HepG2 (cell line): Measurements from ENCODE around the gene YPEL3. TPM values are rescaled to one million over a fixed set of nuclear protein-coding genes. Genes with fewer than 3 reads are reported as not detected.

Source experiments
- BRD4 ChIP-seq: sonication (generic); formaldehyde crosslinking; IDR thresholded peaks from 2 replicates; pipeline ENCODE4 v1.4.0; 2020; ENCODE audit warnings: missing genetic modification reagents
- FOXA3 ChIP-seq: IDR thresholded peaks from 2 replicates; pipeline ENCODE4 v1.6.1; 2016; ENCODE audit warnings: missing genetic modification reagents, missing compliant biosample characterization
- HOXA5 ChIP-seq: sonication (generic); formaldehyde crosslinking; IDR thresholded peaks from 2 replicates; pipeline ENCODE4 v1.4.0; 2020; ENCODE audit warnings: missing genetic modification reagents
- KLF13 ChIP-seq: sonication (generic); formaldehyde crosslinking; IDR thresholded peaks from 2 replicates; pipeline ENCODE4 v1.4.0; 2020; ENCODE audit warnings: mild to moderate bottlenecking, missing genetic modification reagents
- MAFF ChIP-seq: IDR thresholded peaks from 2 replicates; pipeline ENCODE4 v1.6.1; 2011; ENCODE audit warnings: low read depth, low read length, improper control_type of control experiment
- MIER2 ChIP-seq: IDR thresholded peaks from 2 replicates; pipeline ENCODE4 v1.6.1; 2016; ENCODE audit warnings: missing biosample characterization, missing genetic modification reagents
- MIXL1 ChIP-seq: IDR thresholded peaks from 2 replicates; pipeline ENCODE4 v1.6.1; 2016
- MTA1 ChIP-seq: sonication (generic); formaldehyde crosslinking; IDR thresholded peaks from 2 replicates; pipeline ENCODE4 v1.4.0; 2020; ENCODE audit warnings: missing genetic modification reagents, mild to moderate bottlenecking, borderline replicate concordance
- NFATC3 ChIP-seq: sonication (generic); formaldehyde crosslinking; IDR thresholded peaks from 2 replicates; pipeline ENCODE4 v1.5.1; 2020; ENCODE audit warnings: mild to moderate bottlenecking, missing genetic modification reagents
- POLR2AphosphoS2 ChIP-seq: IDR thresholded peaks from 2 replicates; pipeline ENCODE4 v1.6.1; 2011; ENCODE audit warnings: low read depth, low read length, improper control_type of control experiment
- POLR2G ChIP-seq: fragments of 200-400 bp; formaldehyde crosslinking; IDR thresholded peaks from 2 replicates; pipeline ENCODE4 v1.6.1; 2018; ENCODE audit warnings: mild to moderate bottlenecking, low read depth, low read length, moderate library complexity
- SP4 ChIP-seq: sonication (generic); formaldehyde crosslinking; IDR thresholded peaks from 2 replicates; pipeline ENCODE4 v1.8.1; 2023; ENCODE audit warnings: mild to moderate bottlenecking, missing genetic modification reagents
- SRSF4 ChIP-seq: fragments of 200-400 bp; formaldehyde crosslinking; IDR thresholded peaks from one replicate; pipeline ENCODE4 v1.6.1; 2018; ENCODE audit warnings: mild to moderate bottlenecking, low read depth, low read length, moderate library complexity; ENCODE audit not compliant: poor library complexity, severe bottlenecking
- SYNCRIP ChIP-seq: fragments of 200-400 bp; formaldehyde crosslinking; IDR thresholded peaks from 2 replicates; pipeline ENCODE4 v1.6.1; 2018; ENCODE audit warnings: mild to moderate bottlenecking, low read depth, low read length; ENCODE audit not compliant: insufficient read depth
- ZC3H13 ChIP-seq: sonication (generic); formaldehyde crosslinking; IDR thresholded peaks from 2 replicates; pipeline ENCODE4 v1.8.1; 2023; ENCODE audit warnings: mild to moderate bottlenecking, missing genetic modification reagents, moderate library complexity
- ZKSCAN8 ChIP-seq: IDR thresholded peaks from 2 replicates; pipeline ENCODE4 v1.6.1; 2016; ENCODE audit warnings: borderline replicate concordance, missing genetic modification reagents, missing compliant biosample characterization
- ZNF263 ChIP-seq: sonication (generic); formaldehyde crosslinking; IDR thresholded peaks from 2 replicates; pipeline ENCODE4 v1.4.0; 2020; ENCODE audit warnings: missing genetic modification reagents
- ZNF264 ChIP-seq: sonication (generic); formaldehyde crosslinking; IDR thresholded peaks from 2 replicates; pipeline ENCODE4 v1.4.0; 2020; ENCODE audit warnings: missing genetic modification reagents
- ZNF3 ChIP-seq: IDR thresholded peaks from 2 replicates; pipeline ENCODE4 v1.7.0; 2017; ENCODE audit warnings: inconsistent platforms
- ZNF713 ChIP-seq: sonication (generic); formaldehyde crosslinking; IDR thresholded peaks from 2 replicates; pipeline ENCODE4 v1.4.0; 2020; ENCODE audit warnings: mild to moderate bottlenecking, missing genetic modification reagents
- ZSCAN29 ChIP-seq: sonication (generic); formaldehyde crosslinking; conservative IDR thresholded peaks from 2 replicates; pipeline ENCODE4 v1.4.0; 2020; ENCODE audit warnings: mild to moderate bottlenecking, missing genetic modification reagents
- polyA plus RNA-seq, 8 experiments: library from polyadenylated mRNA; depleted of rRNA in 3 of 8; stranded (reverse) in 7 of 8; unstranded in 1 of 8; fragments of >200 nt; fragmentation: Illumina TruSeq in 4 of 8; extraction: Trizol in 4 of 8; gene quantifications; 2 replicates each; pipeline versions ENCODE4 v1.2.1 to v1.2.3, GENCODE V29; 2011 to 2016; ENCODE audit warnings: low read depth in 4 of 8, missing spikeins in 1 of 8, mixed read lengths in 1 of 8; ENCODE audit not compliant: insufficient read depth in 1 of 8
- total RNA-seq, 5 experiments: library from RNA; depleted of rRNA; stranded (reverse); fragments of >200 nt; fragmentation: Illumina TruSeq; extraction: Trizol; gene quantifications; 2 replicates each; pipeline ENCODE4 v1.2.3, GENCODE V29; 2016; ENCODE audit warnings: low read depth in 1 of 5
- TF ChIP-seq, protein P1 (sequence below): sonication (generic); formaldehyde crosslinking; IDR thresholded peaks from 2 replicates; pipeline ENCODE4 v1.8.0; 2022; ENCODE audit warnings: mild to moderate bottlenecking, missing genetic modification reagents; ENCODE audit not compliant: insufficient replicate concordance
- TF ChIP-seq, protein P2 (sequence below): IDR thresholded peaks from 2 replicates; pipeline ENCODE4 v1.6.1; 2016; ENCODE audit warnings: low read depth, borderline replicate concordance
- TF ChIP-seq, protein P3 (sequence below): sonication (generic); formaldehyde crosslinking; IDR thresholded peaks from 2 replicates; pipeline ENCODE4 v1.5.1; 2020; ENCODE audit warnings: mild to moderate bottlenecking, missing genetic modification reagents, moderate library complexity
- TF ChIP-seq, protein P4 (sequence below): sonication (generic); formaldehyde crosslinking; IDR thresholded peaks from 2 replicates; pipeline ENCODE4 v1.9.0; 2021; ENCODE audit warnings: missing genetic modification reagents, borderline replicate concordance
- TF ChIP-seq, protein P5 (sequence below): sonication (generic); formaldehyde crosslinking; IDR thresholded peaks from 2 replicates; pipeline ENCODE4 v1.4.0; 2020; ENCODE audit warnings: missing genetic modification reagents

Gene YPEL3
- total and polyA plus RNA-seq, 2 of the 13 experiments (the other 11 are each of a cell fraction or from before 2014, with no cell fraction given), result 5.4 to 47.0 TPM

DNA sequence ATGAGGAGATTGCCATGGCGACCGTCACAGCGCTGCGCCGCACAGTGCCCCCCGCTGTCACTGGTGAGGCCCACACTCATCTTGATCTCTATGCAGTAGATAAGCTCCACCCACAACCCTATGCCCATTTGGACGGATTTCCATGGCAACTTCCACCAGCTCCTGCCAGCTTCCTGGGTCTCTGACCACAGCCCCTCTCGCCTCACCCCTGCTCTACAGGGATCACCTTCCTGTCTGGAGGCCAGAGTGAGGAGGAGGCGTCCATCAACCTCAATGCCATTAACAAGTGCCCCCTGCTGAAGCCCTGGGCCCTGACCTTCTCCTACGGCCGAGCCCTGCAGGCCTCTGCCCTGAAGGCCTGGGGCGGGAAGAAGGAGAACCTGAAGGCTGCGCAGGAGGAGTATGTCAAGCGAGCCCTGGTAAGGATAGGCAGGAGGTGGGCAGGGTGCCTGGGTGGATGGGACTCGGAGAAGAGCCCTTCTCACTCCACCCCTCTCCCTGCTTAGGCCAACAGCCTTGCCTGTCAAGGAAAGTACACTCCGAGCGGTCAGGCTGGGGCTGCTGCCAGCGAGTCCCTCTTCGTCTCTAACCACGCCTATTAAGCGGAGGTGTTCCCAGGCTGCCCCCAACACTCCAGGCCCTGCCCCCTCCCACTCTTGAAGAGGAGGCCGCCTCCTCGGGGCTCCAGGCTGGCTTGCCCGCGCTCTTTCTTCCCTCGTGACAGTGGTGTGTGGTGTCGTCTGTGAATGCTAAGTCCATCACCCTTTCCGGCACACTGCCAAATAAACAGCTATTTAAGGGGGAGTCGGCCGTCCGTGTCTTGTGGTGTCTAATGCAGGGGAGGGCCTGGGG lies 26.2 kb downstream of the YPEL3 start (continued):
- TF ChIP-seq MIER2 (CRISPR knock-in tag) (no peak), MTA1 (CRISPR knock-in tag) (0 out of 2 replicates have a peak, but pooled peaks have one; percentile 8), BRD4 (no peak), ZNF264 (no peak), ZNF263 (CRISPR knock-in tag) (no peak), MIXL1 (CRISPR knock-in tag) (no peak), MAFF (no peak), ZSCAN29 (CRISPR knock-in tag) (no peak), SYNCRIP (no peak), NFATC3 (CRISPR knock-in tag) (no peak), ZNF713 (CRISPR knock-in tag) (no peak), FOXA3 (CRISPR knock-in tag) (no peak), ZNF3 (CRISPR knock-in tag) (no peak), ZC3H13 (no peak), SRSF4 (peak; percentile 29), POLR2AphosphoS2 (0 out of 2 replicates have a peak, but pooled peaks have one; percentile 30), KLF13 (CRISPR knock-in tag) (no peak), ZKSCAN8 (CRISPR knock-in tag) (no peak), HOXA5 (CRISPR knock-in tag) (no peak), SP4 (CRISPR knock-in tag) (peak; percentile 18; the same call in 1 of the 2 replicates), POLR2G (peak; percentile 66; the same call in 1 of the 2 replicates)
- TF ChIP-seq, protein P1, sequence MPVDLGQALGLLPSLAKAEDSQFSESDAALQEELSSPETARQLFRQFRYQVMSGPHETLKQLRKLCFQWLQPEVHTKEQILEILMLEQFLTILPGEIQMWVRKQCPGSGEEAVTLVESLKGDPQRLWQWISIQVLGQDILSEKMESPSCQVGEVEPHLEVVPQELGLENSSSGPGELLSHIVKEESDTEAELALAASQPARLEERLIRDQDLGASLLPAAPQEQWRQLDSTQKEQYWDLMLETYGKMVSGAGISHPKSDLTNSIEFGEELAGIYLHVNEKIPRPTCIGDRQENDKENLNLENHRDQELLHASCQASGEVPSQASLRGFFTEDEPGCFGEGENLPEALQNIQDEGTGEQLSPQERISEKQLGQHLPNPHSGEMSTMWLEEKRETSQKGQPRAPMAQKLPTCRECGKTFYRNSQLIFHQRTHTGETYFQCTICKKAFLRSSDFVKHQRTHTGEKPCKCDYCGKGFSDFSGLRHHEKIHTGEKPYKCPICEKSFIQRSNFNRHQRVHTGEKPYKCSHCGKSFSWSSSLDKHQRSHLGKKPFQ (CRISPR knock-in tag), result no peak
- TF ChIP-seq, protein P2, sequence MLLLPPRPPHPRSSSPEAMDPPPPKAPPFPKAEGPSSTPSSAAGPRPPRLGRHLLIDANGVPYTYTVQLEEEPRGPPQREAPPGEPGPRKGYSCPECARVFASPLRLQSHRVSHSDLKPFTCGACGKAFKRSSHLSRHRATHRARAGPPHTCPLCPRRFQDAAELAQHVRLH (CRISPR knock-in tag), result 0 out of 2 replicates have a peak, but pooled peaks have one; percentile 15
- TF ChIP-seq, protein P3, sequence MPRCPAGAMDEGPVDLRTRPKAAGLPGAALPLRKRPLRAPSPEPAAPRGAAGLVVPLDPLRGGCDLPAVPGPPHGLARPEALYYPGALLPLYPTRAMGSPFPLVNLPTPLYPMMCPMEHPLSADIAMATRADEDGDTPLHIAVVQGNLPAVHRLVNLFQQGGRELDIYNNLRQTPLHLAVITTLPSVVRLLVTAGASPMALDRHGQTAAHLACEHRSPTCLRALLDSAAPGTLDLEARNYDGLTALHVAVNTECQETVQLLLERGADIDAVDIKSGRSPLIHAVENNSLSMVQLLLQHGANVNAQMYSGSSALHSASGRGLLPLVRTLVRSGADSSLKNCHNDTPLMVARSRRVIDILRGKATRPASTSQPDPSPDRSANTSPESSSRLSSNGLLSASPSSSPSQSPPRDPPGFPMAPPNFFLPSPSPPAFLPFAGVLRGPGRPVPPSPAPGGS (CRISPR knock-in tag), result no peak
- TF ChIP-seq, protein P4, sequence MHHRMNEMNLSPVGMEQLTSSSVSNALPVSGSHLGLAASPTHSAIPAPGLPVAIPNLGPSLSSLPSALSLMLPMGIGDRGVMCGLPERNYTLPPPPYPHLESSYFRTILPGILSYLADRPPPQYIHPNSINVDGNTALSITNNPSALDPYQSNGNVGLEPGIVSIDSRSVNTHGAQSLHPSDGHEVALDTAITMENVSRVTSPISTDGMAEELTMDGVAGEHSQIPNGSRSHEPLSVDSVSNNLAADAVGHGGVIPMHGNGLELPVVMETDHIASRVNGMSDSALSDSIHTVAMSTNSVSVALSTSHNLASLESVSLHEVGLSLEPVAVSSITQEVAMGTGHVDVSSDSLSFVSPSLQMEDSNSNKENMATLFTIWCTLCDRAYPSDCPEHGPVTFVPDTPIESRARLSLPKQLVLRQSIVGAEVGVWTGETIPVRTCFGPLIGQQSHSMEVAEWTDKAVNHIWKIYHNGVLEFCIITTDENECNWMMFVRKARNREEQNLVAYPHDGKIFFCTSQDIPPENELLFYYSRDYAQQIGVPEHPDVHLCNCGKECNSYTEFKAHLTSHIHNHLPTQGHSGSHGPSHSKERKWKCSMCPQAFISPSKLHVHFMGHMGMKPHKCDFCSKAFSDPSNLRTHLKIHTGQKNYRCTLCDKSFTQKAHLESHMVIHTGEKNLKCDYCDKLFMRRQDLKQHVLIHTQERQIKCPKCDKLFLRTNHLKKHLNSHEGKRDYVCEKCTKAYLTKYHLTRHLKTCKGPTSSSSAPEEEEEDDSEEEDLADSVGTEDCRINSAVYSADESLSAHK (CRISPR knock-in tag), result no peak
- TF ChIP-seq, protein P5, sequence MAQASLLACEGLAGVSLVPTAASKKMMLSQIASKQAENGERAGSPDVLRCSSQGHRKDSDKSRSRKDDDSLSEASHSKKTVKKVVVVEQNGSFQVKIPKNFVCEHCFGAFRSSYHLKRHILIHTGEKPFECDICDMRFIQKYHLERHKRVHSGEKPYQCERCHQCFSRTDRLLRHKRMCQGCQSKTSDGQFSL (CRISPR knock-in tag), result no peak
